GM21737 (cell line): ENCODE data around the gene CCDC91.
A peak's percentile ranks its signal among the peaks of the same experiment; 100 is the strongest.
"Not testable (repeated sequence)": the region's sequence is repeated elsewhere in the genome, so short reads cannot be mapped to it uniquely, and the experiment has no call there.

Experiments
- ATAC-seq: cut with Tn5 transposase; IDR thresholded peaks from one replicate; pipeline ENCODE4 v1.9.1; 2021; ENCODE audit warnings: mild to moderate bottlenecking, moderate library complexity; ENCODE audit not compliant: unreplicated experiment

CCDC91 gene

DNA sequence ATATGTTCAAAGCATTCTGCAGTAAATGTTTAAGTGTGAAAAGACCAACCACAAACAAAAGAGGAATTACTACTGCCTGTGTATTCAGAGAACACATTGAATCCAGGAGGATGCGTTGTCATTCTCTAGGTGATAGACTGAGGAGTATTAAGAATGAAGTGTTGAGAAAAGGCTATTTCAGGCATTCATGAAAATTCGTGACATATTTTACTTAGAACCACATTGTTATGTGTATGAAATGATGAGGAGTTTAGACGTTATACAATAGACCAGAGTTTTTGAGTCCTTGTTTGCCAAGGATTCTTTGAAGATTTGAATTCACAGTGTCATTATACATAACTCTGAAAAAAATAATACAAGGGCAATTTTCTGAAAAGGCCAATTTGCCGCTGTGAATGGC, 251.8 kb downstream of the CCDC91 start:
- no peak for ATAC-seq

DNA sequence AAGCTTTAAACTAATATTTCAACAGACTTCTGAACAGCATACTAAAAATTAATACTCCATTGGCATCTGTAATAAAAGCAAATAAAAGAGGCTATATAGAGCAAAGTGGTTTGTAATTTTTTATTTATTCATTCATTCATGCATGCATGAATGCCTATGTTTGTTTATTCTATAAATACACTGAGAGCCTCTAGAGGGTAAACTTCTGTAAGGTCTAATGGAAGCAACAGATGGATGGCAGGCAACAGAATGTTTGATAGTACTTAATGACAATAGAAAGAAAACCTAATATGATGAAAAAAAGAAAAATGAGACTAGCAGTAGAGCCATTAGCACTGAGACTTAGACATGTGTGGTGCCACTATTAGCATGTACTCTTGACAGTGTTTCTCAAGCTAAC, 253.1 kb downstream of the CCDC91 start:
- no peak for ATAC-seq

DNA sequence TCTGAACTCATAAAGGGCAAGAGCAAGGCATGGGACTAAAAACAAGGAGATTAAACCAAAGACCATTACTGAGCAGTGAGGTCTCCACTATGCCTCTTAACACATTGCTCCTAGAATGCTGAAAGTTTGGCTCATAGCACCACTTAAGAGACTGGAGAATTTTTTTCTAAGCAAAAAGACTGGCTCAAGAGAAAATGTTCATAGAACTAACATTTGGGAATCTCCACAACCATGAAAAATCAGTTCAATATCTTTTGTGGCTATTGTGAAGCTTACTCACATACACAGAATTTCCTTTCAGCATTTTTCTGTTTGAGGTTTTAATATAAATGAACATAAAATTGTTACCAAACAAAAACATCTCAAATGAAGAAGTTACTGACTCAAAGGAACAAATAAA, 255.8 kb downstream of the CCDC91 start:
- ATAC-seq: no peak

DNA sequence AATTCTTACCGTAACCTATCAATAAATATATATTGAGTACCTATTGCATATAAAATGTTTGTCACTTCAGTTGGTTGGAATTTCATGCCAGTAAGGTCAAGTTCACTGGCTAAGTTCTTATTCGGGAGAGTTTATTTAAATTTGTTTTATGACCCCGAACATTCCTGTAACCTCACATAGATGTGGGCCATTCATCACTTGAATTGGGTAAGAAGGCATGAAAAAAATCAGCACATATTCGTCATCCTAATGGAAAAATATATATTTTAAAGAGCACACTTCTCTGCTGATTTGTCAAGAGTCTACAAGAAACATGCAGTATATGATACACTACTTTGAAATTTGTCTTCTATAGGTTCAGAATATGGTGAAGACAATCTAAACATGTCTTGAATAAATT, 263.4 kb downstream of the CCDC91 start:
- ATAC-seq: no peak

DNA sequence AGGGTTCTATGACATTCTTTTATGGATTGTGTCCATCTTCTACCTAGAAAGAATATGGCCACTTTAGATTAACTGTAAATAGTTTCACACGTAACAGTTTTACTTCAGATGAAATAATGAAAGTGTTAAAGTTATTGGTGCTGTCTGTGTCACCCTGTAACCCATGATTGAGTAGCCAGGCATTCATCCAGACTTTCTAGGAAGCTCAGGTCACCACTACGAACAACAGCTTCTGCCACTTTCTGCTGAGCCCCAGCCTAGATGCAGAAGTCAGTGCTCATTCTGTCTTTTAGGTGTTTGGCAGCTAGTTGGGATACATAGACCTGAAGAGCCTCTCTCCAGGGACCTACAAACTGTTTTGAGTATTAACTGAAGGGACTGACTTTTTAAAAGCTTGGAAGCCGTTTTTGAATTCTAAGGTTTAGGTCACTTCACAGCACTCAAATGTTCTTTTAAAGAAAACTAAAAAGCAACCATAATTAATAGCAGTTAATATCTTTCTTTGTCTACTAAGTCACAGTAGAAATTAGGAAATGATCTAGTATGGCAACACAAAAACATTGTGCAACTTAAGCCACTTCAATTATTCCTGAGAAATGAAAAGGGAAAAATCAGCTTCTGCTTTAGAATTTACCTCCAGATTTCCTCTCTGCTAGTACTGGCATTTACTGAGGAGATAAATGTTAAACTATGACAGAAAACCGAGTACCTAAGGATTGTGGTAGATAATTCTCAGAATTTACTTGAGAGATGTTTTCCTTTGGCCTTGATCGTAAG, 266.9 kb downstream of the CCDC91 start:
- ATAC-seq: no peak

DNA sequence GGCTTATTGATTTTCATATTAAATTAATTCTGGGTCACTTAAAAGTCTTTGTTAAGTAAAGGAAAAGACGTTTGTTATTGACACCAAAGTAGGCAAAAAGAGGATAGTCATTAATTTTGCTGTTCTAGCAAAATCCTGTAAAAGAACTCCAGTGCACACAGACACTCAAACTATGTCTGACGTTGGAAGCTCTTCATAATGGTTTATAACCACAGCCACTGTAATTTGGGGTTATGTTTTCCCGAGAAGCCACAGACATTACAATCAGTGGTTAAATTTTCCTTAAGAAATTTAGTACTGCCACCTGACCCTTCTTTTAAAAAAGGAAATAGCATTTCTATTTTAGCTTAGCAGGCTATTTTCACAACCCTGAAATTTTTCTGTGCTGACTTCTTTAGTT, 267.5 kb downstream of the CCDC91 start:
- ATAC-seq: no peak

DNA sequence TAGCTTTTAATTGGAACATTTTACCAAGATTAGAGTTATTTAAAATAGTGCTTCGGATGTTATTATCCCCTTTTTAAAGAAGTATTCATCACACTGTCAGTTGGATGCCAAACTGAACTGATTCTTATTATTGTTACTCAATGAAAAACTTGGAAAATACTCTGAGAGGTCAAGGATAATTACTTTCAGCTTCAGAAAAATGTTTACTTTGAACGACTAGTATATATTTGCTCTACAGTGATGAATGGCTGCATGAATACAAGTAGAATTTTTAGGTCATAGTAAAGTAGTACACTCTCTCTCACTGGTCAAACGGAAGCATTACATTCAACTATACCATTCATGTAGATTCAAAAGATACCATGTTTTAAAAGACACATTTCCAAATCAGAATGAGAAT, 269.2 kb downstream of the CCDC91 start:
- ATAC-seq: no peak

DNA sequence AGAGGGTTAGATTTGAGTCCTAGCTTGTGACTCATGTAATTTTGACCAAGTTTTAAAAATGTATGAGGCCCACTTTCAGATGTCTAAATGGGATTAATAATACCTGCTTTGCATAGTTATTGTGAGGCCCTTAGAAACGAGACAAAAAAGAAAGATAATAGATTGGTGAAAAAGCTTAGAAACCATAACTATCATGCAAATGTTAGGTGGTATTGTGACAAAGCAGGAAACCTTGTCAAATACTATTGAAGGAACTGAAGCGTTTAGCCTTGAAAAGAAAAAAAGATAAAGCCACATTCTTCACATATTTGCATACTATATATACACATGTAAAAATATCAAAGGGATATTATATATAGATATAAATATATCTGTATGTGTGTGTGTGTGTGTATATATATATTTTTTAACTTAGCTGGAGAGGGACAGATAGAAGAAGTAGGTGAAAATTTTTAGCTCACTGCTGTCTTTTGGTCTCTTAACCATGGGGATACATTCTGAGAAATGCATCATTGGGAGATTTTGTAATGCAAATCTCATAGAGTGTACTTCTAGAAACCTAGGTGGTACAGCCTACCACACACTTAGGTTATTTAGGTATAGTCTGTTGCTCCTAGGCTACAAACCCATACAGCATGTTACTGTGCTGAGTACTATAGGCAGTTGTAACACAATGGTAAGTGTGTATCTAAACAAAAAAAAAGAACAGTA, 270.3 kb downstream of the CCDC91 start:
- peak; percentile 59 for ATAC-seq

DNA sequence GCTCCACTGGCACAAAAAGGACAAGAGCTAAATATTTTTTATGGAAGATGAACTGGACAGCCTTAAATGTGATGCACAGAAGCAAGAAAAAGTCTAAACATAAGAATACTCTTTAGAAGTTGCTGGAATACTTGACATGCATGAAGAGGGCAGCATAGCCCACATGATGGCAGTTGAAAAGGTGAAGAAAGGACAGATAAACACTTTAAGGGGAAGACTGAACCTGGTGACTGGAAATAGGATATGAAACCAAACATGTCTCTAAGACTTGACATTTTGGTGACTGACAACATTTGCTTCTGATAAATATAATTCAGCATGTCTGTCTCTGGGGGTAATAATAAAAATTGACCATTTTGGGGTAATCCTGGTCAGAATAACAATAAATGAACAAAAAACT, 273.1 kb downstream of the CCDC91 start:
- ATAC-seq: no peak

DNA sequence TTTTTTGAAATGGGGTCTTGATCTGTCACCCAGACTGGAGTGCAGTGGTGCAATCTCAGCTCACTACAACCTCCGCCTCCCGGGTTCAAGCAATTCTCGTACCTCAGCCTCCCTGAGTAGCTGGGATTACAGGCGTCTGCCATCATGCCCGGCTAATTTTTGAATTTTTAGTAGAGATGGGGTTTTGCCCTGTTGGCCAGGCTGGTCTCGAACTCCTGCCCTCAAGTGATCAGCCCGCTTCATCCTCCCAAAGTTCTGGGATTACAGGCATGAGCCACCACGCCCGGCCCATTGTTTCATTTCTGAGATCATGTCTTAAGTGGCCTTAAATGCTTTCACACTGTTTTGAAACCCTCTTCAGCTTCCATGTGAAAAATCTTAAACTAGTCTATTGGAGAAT, 281.5 kb downstream of the CCDC91 start:
- not testable (repeated sequence) for ATAC-seq

DNA sequence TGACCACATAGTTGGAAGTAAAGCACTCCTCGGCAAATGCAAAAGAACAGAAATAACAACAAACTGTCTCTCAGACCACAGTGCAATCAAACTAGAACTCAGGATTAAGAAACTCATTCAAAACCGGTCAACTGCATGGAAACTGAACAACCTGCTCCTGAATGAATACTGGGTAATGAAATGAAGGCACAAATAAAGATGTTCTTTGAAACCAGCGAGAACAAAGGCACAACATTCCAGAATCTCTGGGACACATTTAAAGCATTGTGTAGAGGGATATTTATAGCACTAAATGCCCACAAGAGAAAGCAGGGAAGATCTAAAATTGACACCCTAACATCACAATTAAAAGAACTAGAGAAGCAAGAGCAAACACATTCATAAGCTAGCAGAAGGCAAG, 285.9 kb downstream of the CCDC91 start:
- not testable (repeated sequence) for ATAC-seq

DNA sequence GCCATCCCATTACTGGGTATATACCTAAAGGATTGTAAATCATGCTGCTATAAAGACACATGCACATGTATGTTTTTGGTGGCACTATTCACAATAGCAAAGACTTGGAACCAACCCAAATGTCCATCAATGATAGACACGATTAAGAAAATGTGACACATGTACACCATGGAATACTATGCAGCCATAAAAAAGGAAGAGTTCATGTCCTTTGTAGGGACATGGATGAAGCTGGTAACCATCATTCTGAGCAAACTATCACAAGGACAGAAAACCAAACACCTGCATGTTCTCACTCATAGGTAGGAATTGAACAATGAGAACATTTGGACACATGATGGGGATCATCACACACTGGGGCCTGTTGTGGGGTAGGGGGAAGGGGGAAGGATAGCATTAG, 288.8 kb downstream of the CCDC91 start:
- ATAC-seq: not testable (repeated sequence)

DNA sequence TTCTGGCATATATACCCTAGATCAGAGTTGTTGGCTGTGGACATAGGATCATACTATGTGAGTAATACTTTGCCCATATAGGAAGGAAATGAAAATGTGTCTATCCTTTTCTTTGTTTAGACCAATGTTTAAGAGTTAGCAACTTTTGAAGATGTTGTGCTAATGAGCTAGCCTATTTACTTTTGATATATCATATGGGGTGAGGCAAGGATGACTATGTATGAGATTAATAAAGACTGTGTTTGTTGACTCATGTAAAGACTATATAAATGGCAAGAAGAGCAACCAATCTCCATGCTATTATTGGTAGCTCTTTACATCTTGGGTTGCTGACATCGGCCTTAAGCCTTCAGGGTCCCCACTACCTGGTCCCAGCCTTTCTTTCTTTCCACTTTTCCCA, 289.4 kb downstream of the CCDC91 start:
- ATAC-seq: no peak

DNA sequence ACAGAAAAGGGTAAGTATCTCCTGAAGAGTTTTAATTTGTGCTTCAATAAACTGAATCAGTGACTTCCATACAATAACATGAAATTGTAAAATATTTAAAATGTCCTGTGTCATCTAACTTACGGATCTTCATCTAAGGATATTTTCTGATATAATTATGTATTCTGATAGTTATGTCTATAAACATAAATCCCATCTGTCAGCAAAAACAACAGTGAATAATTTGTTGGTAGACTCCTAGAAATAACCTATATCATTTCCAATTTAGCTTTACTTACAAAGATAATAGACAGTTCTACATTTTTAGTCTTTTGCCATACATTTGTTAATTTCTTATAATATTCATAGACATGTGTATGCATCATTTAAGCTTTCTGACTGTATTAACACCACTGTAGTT, 293.9 kb downstream of the CCDC91 start:
- ATAC-seq: no peak

DNA sequence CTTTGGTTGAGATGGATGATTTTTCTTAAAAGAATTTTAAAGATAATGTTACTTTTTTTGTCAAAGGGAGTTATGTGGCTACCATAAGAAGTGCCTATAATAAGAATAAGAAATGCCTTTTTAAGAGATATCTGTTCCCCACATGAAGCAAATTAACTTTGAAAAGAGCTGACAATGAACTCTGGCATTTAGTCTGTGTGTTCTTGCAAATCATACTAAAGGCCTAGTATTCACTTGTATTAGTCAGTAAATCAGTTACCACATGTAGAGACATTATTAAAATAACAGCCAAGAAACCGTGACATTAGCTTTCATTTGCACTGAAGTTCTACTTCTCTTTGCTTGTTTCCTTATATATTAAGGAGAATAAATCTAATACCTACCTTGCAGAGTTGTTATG, 296.3 kb downstream of the CCDC91 start:
- no peak for ATAC-seq

DNA sequence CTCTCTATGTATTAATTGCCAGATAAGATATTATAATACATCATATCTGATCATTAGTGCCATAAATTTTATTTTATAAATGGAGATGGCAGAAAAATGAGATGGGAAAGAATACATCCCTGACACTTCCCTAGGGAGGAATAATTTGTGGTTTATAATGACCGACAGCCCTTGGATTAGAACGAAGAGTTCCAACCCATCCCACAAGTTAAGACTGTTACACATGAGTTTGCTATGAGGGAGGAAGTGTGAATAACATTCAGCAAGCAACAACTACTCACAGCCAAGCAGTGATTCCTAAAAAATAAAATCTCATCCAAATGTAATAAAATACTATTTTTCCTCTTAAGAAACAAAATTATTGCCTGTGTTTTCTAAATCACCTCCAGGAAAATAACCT, 299.0 kb downstream of the CCDC91 start:
- no peak for ATAC-seq

DNA sequence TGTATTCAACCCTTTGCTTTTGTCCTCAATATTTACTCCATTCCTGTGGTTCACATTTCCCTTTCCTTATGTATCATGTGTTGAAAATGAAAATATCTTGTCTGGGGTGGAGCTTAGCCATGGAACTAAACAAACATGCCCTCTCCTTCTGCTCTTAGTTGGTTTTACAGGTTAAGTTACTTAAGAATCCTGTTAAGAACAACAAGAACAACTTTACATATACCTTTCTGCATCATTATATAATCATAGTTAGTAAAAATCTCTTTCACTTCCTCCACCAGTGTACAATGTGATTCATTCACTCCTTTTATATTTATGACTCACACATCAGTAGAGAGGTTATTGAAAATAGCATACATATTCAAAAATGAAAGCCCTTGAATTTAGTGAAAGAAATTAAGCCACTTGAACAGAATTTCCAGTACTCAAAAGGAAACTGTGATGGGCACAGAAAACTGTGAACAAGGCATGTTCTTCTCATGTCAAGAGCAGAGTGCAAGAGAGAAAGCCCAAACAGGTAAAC, 307.7 kb downstream of the CCDC91 start:
- ATAC-seq: peak; percentile 88

DNA sequence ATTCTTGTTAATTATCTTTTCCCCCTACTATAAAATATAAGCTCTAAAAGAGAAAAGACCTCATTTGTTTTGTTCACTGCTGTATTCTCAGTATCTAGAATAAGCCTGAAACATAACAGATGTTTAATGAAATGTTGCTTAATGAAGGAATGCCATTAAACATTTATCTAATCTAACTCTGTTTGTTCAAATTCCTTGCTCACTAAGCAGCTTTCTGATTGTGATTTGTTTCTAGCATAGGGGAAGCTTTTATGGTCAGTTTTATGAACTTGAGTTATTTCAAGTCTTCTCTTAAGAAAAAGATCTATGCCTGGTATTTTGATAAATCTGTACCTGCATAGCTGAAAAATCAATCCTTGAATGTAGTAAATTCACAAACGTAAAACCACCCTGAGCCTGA, 308.6 kb downstream of the CCDC91 start:
- ATAC-seq: no peak

DNA sequence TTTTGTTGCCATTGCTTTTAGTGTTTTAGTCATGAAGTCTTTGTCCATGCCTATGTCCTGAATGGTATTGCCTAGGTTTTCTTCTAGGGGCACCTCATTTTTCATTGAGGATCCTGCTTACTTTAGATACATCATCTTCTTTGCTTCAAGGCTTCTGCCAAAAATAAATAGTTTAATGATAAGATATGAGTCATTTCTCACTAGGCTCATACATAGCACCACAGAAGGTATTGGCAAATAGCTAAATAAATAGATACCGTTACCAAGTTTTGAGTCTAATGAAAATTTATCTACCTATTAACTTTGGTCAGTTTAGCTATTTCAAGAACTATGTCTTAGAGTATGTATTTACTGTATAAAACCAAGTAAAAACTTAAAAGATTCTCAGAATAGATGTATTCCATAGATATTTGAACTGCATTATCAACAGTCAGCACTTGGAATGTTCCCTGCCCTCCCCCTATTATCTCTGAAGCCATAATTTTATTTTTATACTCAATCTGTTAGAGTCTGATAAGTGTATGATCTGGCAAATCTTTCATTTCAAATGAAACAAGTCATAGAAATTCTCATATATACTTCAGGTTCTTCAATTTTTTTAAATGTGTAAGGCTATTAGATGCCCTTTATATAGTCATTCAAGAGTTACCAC, 310.2 kb downstream of the CCDC91 start:
- no peak for ATAC-seq

DNA sequence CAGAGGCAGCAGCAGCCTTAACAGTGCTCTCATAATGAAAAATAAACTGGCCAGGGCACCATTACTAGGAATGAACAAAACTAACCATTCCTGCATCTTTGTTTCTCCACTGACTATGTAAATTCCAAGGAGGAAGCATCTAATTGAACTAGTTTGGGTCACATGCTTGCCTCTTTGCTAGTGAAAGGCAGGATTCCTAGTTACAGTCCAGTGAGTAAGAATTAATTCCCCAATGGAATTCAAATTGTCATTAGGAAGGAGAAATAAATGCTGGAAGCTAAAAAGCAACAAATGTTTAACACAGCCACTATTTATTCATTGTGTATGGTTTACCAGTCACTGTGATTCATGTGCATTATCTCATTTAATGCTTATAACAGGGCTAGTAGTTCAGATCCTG, 316.0 kb downstream of the CCDC91 start:
- ATAC-seq: no peak

DNA sequence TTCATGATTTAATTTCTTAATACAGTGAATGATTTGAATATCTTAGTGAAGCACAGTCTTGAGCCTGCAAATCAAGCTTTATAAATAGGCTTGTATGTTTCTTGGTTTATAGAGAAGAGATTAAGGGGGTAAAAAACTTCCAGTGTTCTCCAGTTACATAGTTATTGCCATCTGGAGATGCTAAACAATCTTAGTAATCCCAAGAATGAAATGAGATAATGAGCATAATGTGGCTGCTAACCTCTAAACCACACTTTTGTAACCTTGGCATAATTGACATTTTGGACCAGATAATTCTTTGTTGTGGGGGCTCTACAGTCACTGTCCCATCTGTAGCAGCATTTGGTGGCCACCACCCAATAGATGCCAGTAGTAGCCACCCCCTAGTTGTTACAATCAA, 316.8 kb downstream of the CCDC91 start:
- ATAC-seq: no peak

DNA sequence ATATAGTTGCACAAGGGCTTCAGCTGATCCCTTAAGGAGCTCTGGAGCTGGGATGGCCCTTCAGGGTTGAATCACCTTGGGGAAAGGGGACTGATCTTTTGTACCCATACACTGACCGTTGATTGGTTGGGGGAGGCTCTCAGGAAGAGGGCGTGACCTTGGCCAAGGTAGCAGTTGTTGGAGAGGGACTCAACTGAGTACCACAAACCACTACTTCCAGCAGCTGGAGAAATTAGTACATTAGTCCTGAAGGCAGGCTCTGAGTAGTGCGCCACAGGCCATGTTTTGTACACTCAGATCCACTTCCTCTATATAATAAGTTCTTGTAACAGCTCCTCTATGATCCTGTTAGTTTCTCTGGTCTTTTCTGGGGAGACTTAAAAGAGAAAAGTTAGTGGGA, 317.6 kb downstream of the CCDC91 start:
- no peak for ATAC-seq
